ENCODE measurements around the gene GOLGA5.

GOLGA5 gene

DNA sequence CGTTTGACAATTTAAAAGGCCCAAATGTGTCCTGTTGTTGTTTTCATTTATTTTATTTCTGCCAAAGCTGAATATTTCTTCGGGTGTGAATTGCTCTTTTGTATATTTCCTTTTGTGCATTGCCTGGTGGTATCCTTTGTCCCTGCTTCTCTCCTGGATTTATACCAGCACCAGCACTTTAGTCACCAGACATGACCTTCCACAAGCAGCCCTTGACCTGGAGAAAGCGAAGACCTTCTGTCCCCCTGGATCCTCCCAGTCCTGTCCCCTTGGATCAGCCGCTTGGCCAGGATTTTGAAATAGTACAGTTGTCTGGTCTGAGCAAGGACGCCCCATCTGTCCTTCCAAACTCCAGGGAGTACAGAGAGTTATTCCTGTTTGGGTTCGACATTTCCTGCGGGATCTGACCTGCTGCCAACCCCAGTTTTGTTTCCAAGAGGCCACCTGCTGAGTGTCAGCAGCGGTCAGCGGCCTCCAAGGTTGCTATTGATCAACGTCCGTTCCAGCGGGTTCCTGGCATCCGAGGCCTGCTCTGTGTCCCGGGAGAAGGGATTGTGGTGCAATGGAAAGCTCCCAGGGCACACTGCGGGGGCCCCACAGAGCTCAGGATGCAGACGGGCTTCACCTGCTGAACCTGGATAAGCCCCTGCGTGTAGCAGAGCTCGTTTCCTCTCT, 83.8 kb downstream of the GOLGA5 start:
- Histone ChIP-seq H3K27me3 (ENCODE audit: insufficient read depth, poor library complexity, severe bottlenecking) (peaks cover 9% of the 10 kb centered on the region), H3K27ac (replicated peaks) (no peak overlapping the region), H3K4me3 (replicated peaks; ENCODE audit: insufficient read depth, low read length) (no peak overlapping the region)
- no peak for DNase-seq (ENCODE audit: low read depth in 1 of 2, low spot score in 1 of 2)
- TF ChIP-seq, protein P1, sequence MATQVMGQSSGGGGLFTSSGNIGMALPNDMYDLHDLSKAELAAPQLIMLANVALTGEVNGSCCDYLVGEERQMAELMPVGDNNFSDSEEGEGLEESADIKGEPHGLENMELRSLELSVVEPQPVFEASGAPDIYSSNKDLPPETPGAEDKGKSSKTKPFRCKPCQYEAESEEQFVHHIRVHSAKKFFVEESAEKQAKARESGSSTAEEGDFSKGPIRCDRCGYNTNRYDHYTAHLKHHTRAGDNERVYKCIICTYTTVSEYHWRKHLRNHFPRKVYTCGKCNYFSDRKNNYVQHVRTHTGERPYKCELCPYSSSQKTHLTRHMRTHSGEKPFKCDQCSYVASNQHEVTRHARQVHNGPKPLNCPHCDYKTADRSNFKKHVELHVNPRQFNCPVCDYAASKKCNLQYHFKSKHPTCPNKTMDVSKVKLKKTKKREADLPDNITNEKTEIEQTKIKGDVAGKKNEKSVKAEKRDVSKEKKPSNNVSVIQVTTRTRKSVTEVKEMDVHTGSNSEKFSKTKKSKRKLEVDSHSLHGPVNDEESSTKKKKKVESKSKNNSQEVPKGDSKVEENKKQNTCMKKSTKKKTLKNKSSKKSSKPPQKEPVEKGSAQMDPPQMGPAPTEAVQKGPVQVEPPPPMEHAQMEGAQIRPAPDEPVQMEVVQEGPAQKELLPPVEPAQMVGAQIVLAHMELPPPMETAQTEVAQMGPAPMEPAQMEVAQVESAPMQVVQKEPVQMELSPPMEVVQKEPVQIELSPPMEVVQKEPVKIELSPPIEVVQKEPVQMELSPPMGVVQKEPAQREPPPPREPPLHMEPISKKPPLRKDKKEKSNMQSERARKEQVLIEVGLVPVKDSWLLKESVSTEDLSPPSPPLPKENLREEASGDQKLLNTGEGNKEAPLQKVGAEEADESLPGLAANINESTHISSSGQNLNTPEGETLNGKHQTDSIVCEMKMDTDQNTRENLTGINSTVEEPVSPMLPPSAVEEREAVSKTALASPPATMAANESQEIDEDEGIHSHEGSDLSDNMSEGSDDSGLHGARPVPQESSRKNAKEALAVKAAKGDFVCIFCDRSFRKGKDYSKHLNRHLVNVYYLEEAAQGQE (IDR thresholded peaks at IDR 0.05; ENCODE audit: insufficient replicate concordance, low read depth), result no peak
- TF ChIP-seq SPI1 (IDR thresholded peaks at IDR 0.05; ENCODE audit: borderline replicate concordance, low read depth), result no peak
- TF ChIP-seq GABPA (IDR thresholded peaks at IDR 0.05; ENCODE audit: low read depth), result no peak
- no peak for TF ChIP-seq POLR2AphosphoS5 (IDR thresholded peaks at IDR 0.05; ENCODE audit: low read depth)
- TF ChIP-seq, protein P2, sequence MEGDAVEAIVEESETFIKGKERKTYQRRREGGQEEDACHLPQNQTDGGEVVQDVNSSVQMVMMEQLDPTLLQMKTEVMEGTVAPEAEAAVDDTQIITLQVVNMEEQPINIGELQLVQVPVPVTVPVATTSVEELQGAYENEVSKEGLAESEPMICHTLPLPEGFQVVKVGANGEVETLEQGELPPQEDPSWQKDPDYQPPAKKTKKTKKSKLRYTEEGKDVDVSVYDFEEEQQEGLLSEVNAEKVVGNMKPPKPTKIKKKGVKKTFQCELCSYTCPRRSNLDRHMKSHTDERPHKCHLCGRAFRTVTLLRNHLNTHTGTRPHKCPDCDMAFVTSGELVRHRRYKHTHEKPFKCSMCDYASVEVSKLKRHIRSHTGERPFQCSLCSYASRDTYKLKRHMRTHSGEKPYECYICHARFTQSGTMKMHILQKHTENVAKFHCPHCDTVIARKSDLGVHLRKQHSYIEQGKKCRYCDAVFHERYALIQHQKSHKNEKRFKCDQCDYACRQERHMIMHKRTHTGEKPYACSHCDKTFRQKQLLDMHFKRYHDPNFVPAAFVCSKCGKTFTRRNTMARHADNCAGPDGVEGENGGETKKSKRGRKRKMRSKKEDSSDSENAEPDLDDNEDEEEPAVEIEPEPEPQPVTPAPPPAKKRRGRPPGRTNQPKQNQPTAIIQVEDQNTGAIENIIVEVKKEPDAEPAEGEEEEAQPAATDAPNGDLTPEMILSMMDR (IDR thresholded peaks at IDR 0.05; ENCODE audit: insufficient read depth, low read length), result no peak

DNA sequence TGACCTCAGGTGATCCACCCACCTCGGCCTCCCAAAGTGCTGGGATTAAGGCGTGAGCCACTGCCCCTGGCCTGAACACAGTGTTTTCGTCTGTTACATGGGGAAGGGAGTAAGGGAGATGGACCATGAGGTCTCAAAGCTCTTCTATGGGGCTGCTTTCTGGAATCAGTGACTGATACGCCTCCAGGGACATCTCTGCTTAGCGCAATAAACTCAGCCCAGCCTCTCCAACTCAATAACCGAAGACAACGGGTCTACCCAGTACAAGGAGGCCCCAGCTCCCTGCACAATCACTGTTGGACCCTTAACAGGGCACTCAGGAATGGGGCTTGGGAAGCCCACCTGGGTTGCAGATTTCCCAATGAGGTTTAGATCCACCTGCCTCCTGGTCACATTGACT, 86.2 kb downstream of the GOLGA5 start:
- H3K27me3 ChIP-seq (ENCODE audit: insufficient read depth, poor library complexity, severe bottlenecking), result peaks cover 9% of the 10 kb centered on the region
- TF ChIP-seq, protein P1 (IDR thresholded peaks at IDR 0.05; ENCODE audit: insufficient replicate concordance, low read depth), result no peak
- TF ChIP-seq GABPA (IDR thresholded peaks at IDR 0.05; ENCODE audit: low read depth) (no peak), SPI1 (IDR thresholded peaks at IDR 0.05; ENCODE audit: borderline replicate concordance, low read depth) (no peak), POLR2AphosphoS5 (IDR thresholded peaks at IDR 0.05; ENCODE audit: low read depth) (no peak)
- TF ChIP-seq, protein P2 (IDR thresholded peaks at IDR 0.05; ENCODE audit: insufficient read depth, low read length), result no peak
- DNase-seq (ENCODE audit: low read depth in 1 of 2, low spot score in 1 of 2), result no peak
- H3K4me3 ChIP-seq (replicated peaks; ENCODE audit: insufficient read depth, low read length), result no peak overlapping the region
- no peak overlapping the region for H3K27ac ChIP-seq (replicated peaks)

DNA sequence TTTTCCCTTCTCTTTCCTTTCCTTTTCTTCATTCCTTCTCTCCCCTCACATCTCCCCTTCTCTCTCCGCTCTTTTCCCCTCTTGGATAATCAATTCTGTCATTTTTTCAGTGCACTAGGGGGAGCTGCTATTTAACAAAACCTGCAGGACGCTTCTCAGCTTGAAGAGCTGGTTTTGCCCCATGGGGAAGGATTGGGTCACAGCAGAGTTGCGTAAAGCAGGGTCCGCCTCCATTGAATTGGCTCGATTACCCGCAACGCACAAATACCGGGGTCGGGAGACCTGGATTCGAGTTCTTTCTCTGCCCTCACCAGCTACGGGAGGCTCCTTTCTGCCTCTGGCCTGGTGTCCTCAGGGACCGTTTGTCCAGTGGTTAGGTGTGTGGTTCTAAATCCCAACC, 86.7 kb downstream of the GOLGA5 start:
- peaks cover 9% of the 10 kb centered on the region for H3K27me3 ChIP-seq (ENCODE audit: insufficient read depth, poor library complexity, severe bottlenecking)
- DNase-seq (ENCODE audit: low read depth in 1 of 2, low spot score in 1 of 2), result peak in 1 of 2 experiments; percentile 70
- TF ChIP-seq, protein P1 (IDR thresholded peaks at IDR 0.05; ENCODE audit: insufficient replicate concordance, low read depth), result no peak
- TF ChIP-seq, protein P2 (IDR thresholded peaks at IDR 0.05; ENCODE audit: insufficient read depth, low read length), result no peak
- no peak for TF ChIP-seq SPI1 (IDR thresholded peaks at IDR 0.05; ENCODE audit: borderline replicate concordance, low read depth)
- no peak for TF ChIP-seq POLR2AphosphoS5 (IDR thresholded peaks at IDR 0.05; ENCODE audit: low read depth)
- TF ChIP-seq GABPA (IDR thresholded peaks at IDR 0.05; ENCODE audit: low read depth), result no peak
- no peak overlapping the region for H3K4me3 ChIP-seq (replicated peaks; ENCODE audit: insufficient read depth, low read length)
- no peak overlapping the region for H3K27ac ChIP-seq (replicated peaks)

Measured in HL-60 (cell line).